HEK293T (cell line): ENCODE results near the gene RBFOX2.

Experiments used
- ARNT ChIP-seq: fragments of 450-650 bp; IDR thresholded peaks from 2 replicates; pipeline ENCODE4 v1.6.1; 2017; ENCODE audit warnings: mild to moderate bottlenecking
- BHLHE40 ChIP-seq: fragments of 450-650 bp; IDR thresholded peaks from 2 replicates; pipeline ENCODE4 v1.6.1; 2016; ENCODE audit warnings: mild to moderate bottlenecking, moderate library complexity, borderline replicate concordance
- CTBP1 ChIP-seq: fragments of 450-650 bp; IDR thresholded peaks from 2 replicates; pipeline ENCODE4 v1.6.1; 2016; ENCODE audit warnings: borderline replicate concordance
- FOXA1 ChIP-seq: fragments of 450-650 bp; IDR thresholded peaks from 2 replicates; pipeline ENCODE4 v1.6.1; 2016; ENCODE audit warnings: mild to moderate bottlenecking
- FOXK2 ChIP-seq: fragments of 450-650 bp; IDR thresholded peaks from 2 replicates; pipeline ENCODE4 v1.6.1; 2016; ENCODE audit warnings: mild to moderate bottlenecking
- FOXM1 ChIP-seq: fragments of 450-650 bp; IDR thresholded peaks from 2 replicates; pipeline ENCODE4 v1.6.1; 2017; ENCODE audit warnings: mild to moderate bottlenecking, borderline replicate concordance
- HDGF ChIP-seq: fragments of 450-650 bp; IDR thresholded peaks from 2 replicates; pipeline ENCODE4 v1.6.1; 2017; ENCODE audit warnings: antibody characterized with exemption, borderline replicate concordance
- L3MBTL2 ChIP-seq: fragments of 450-650 bp; conservative IDR thresholded peaks from 2 replicates; pipeline ENCODE4 v1.6.1; 2016; ENCODE audit warnings: mild to moderate bottlenecking
- PKNOX1 ChIP-seq: fragments of 450-650 bp; IDR thresholded peaks from 2 replicates; pipeline ENCODE4 v1.6.1; 2016
- SP1 ChIP-seq: fragments of 450-650 bp; IDR thresholded peaks from 2 replicates; pipeline ENCODE4 v1.6.1; 2017
- SUZ12 ChIP-seq: fragments of 450-650 bp; IDR thresholded peaks from 2 replicates; pipeline ENCODE4 v1.6.1; 2016; ENCODE audit warnings: mild to moderate bottlenecking
- TARDBP ChIP-seq: fragments of 450-650 bp; IDR thresholded peaks from 2 replicates; pipeline ENCODE4 v1.6.1; 2016
- ZNF384 ChIP-seq: fragments of 450-650 bp; IDR thresholded peaks from 2 replicates; pipeline ENCODE4 v1.6.1; 2016

DNA sequence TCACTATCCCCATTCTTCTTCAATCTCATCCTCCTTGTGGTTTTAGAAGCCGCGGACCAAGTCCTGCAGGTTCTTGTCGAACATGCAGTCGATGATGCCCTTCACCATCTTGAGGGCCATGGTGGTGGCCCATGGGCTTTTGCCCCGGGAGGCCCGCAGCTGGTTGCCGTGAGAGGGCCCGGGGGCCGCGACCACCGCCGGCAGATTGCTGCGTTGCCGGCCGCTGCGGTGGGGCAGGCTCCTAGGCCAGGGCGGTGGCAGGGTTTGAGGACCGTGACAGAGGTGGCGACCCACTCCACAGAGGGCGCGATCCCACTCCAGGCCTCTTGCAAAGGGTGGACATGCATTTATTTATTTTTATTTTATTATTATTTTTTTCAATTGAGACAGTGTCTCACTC, 244.0 kb downstream of the RBFOX2 start:
- TF ChIP-seq FOXK2 (no peak), BHLHE40 (no peak), HDGF (no peak), TARDBP (no peak), CTBP1 (no peak), FOXM1 (no peak), L3MBTL2 (no peak), SUZ12 (no peak), ARNT (no peak), ZNF384 (no peak), SP1 (no peak), PKNOX1 (no peak), FOXA1 (no peak)
